Endothelial cell of umbilical vein (primary cell): ENCODE measurements around the gene MR1.

Source experiments
- EZH2 ChIP-seq: IDR thresholded peaks from 2 replicates; pipeline ENCODE4 v1.6.1; 2012; ENCODE audit warnings: borderline replicate concordance, low read depth, mild to moderate bottlenecking, moderate library complexity, low read length, inconsistent platforms; ENCODE audit not compliant: severe bottlenecking
- POLR2A ChIP-seq: IDR thresholded peaks from 2 replicates; pipeline ENCODE4 v1.6.1; 2012; ENCODE audit warnings: low read depth, mild to moderate bottlenecking, control low read depth, low read length
- TF ChIP-seq, protein P1 (sequence below), 2 donors: IDR thresholded peaks; 1 replicate in 1 of 2; 2 replicates in 1 of 2; pipeline ENCODE4 v1.5.1; 2011; ENCODE audit warnings: low read length in 2 of 2, mild to moderate bottlenecking in 2 of 2, moderate library complexity in 2 of 2, control low read depth in 1 of 2, inconsistent platforms in 1 of 2, low read depth in 1 of 2; ENCODE audit not compliant: insufficient read depth in 1 of 2; ENCODE audit errors: extremely low read depth in 1 of 2
- TF ChIP-seq, protein P2 (sequence below): IDR thresholded peaks from 2 replicates; pipeline ENCODE4 v1.6.1; 2011; ENCODE audit not compliant: insufficient read depth, insufficient read length

DNA sequence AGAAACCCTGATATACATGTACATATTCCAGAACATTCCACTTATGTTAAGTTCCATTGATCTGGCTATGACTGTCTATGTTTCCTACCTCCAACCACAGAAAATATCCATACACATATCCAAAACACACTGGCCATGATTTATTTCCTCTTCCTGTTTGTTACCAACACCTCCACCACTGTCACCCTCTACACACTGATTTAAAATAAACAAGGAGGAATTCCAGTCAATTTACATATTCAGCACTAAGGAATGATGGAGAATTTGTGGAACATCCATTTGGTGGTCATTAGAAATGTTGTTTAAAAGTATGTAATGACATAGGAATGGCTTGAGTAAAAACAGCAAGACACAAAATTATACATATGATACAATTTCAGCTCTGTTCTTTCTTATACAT is 5.6 kb upstream of the MR1 start:
- TF ChIP-seq POLR2A (no peak), EZH2 (no peak)
- TF ChIP-seq, protein P1, sequence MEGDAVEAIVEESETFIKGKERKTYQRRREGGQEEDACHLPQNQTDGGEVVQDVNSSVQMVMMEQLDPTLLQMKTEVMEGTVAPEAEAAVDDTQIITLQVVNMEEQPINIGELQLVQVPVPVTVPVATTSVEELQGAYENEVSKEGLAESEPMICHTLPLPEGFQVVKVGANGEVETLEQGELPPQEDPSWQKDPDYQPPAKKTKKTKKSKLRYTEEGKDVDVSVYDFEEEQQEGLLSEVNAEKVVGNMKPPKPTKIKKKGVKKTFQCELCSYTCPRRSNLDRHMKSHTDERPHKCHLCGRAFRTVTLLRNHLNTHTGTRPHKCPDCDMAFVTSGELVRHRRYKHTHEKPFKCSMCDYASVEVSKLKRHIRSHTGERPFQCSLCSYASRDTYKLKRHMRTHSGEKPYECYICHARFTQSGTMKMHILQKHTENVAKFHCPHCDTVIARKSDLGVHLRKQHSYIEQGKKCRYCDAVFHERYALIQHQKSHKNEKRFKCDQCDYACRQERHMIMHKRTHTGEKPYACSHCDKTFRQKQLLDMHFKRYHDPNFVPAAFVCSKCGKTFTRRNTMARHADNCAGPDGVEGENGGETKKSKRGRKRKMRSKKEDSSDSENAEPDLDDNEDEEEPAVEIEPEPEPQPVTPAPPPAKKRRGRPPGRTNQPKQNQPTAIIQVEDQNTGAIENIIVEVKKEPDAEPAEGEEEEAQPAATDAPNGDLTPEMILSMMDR (IDR thresholded peaks at IDR 0.05; ENCODE audit: extremely low read depth in 1 of 2, insufficient read depth in 1 of 2, low read depth in 1 of 2, low read length in 2 of 2): no peak
- TF ChIP-seq, protein P2, sequence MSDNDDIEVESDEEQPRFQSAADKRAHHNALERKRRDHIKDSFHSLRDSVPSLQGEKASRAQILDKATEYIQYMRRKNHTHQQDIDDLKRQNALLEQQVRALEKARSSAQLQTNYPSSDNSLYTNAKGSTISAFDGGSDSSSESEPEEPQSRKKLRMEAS: no peak
